Measurements from ENCODE around the gene SLC5A1.

DNA sequence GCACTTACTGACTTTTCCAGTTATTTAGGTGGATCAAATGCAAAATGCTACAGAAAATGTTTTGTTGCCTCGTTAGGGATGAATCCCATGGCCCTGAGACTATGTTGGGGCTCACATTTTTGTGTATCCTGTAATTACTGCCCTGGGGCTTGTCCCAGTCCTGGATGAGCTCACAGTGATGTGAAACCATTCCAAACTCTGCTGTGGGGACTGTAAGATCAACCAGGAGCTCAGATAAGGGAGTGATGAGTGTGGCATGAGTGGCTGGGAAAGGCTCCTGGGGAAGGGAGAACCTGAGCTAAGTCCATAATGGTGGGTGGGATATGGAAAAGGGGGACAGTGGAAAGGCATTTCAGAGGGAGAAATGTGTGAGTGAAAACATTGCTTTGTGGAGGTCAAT lies 54.0 kb downstream of the SLC5A1 start:
- TF ChIP-seq, protein P1, sequence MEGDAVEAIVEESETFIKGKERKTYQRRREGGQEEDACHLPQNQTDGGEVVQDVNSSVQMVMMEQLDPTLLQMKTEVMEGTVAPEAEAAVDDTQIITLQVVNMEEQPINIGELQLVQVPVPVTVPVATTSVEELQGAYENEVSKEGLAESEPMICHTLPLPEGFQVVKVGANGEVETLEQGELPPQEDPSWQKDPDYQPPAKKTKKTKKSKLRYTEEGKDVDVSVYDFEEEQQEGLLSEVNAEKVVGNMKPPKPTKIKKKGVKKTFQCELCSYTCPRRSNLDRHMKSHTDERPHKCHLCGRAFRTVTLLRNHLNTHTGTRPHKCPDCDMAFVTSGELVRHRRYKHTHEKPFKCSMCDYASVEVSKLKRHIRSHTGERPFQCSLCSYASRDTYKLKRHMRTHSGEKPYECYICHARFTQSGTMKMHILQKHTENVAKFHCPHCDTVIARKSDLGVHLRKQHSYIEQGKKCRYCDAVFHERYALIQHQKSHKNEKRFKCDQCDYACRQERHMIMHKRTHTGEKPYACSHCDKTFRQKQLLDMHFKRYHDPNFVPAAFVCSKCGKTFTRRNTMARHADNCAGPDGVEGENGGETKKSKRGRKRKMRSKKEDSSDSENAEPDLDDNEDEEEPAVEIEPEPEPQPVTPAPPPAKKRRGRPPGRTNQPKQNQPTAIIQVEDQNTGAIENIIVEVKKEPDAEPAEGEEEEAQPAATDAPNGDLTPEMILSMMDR (IDR thresholded peaks at IDR 0.05) = no peak
- no peak for TF ChIP-seq POLR2A (IDR thresholded peaks at IDR 0.05)
